NCI-H1105 treated with DMSO at 0.1 percent for 48 hours (cell line): Measurements from ENCODE around the gene SOX15.
A peak's percentile ranks its signal among the peaks of the same experiment; 100 is the strongest.

ENCODE experiments used
- DNase-seq: peaks from one replicate; lab custom pipeline; 2025; lab: John Stamatoyannopoulos, UW

The SOX15 gene

DNA sequence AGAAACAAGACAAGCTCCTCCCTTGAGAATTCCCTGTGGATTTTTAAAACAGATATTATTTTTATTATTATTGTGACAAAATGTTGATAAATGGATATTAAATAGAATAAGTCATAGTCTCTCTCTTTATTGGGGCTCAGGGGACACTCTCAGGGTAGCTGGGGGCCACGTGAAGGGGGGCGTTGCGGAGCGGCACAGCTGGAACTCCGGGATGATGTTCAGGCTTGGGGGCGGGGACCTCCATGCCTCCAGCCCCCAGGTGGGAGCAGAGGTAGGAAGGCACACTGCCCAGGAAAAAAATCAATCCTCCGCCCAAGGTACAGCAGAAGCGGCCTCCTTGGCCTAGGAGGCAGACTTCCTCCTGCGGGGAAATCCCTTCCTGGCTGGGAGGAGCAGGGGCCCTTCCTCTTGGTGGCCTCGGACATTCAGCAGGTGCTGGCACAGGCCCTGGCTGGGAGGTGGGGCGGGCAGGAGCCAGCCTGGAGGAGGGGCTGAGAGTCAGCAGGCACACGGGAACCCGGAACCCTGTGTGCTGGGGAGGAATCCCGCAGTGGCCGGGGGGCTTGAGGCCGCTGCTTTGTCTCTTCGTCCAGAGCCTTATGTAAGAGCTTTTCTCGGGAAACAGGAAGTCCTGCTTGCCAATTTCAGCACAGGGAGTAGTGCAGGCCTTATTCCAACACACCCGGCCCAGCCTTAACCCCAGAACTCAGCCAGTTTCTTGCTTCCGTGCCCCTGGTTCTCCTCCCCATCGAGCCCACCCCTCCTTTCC lies 31.9 kb downstream of the SOX15 start:
- peak; percentile 83 for DNase-seq

DNA sequence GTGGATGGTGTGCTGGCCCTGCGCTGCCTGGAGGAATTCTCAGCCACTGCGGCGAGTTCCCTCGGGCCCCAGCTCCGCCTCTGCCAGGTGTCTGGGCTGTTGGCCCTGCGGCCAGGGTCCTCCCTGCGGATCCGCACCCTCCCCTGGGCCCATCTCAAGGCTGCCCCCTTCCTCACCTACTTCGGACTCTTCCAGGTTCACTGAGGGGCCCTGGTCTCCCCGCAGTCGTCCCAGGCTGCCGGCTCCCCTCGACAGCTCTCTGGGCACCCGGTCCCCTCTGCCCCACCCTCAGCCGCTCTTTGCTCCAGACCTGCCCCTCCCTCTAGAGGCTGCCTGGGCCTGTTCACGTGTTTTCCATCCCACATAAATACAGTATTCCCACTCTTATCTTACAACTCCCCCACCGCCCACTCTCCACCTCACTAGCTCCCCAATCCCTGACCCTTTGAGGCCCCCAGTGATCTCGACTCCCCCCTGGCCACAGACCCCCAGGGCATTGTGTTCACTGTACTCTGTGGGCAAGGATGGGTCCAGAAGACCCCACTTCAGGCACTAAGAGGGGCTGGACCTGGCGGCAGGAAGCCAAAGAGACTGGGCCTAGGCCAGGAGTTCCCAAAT lies 32.6 kb downstream of the SOX15 start:
- DNase-seq: no peak

DNA sequence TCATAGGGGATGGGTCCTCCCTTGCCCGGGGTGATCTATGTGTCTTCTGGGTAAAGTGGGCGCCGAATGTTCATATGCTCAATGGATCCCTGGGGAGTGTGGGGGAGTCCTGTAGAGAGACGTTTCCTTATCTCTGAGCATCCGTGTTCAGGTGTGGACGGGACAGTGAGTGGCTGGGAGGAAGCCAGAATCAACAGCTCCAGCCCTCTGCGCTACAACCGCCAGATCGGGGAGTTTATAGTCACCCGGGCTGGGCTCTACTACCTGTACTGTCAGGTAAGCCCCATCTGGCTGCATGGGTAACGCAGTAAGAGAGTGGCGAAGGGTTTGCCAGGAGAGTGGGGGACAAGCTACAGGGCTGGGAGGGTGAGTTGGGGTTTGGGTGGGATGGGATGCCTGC lies 33.3 kb downstream of the SOX15 start:
- no peak for DNase-seq

DNA sequence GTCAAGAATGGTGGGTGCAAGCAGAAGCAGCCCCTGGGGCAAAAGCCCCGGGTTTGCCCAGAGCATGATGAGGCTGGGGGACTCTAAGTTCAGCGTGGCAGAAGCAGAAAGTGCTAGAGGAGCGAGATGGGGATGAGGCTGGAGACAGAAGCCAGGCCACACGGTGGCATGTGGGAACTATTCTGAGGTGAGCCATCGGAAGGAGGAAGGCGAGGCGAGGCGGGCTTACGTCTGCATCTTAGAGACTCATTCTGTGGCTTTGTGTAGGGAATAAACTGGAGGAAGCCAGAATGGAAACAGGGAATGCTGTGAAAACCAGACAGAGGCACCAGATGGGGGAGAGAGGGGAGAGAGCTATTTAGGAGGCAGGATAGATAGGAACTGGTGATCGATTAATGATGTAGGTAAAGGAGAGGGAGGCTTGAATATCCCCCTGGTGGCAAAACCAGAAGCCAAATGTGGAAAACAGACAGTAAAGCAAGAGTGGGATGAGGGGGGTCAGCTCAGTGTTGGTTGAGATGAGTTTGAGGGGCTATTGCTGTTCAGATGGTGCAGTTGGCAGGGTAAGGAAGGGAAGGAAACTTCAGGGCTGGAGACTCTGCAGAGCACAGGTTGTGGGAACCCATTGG lies 34.5 kb downstream of the SOX15 start:
- no peak for DNase-seq

DNA sequence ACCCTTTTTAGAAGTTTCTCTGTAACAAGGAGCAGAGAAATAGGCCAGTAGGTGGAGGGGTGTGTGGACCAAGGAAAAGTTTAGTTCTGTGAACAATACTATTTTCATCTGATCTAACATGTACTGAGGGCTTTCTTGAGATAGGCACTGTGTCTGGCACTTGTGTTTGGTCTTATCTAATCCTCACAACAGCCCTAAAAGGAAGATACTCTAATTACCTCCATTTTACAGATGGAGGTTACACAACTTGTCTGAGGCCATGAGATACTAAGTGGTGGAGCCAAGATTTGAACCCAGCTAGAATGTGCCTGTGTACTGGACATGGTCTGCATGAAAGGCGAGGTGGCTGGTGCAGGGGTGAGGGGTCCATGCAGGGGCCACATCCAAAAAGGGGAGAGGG lies 36.5 kb downstream of the SOX15 start:
- DNase-seq: no peak

DNA sequence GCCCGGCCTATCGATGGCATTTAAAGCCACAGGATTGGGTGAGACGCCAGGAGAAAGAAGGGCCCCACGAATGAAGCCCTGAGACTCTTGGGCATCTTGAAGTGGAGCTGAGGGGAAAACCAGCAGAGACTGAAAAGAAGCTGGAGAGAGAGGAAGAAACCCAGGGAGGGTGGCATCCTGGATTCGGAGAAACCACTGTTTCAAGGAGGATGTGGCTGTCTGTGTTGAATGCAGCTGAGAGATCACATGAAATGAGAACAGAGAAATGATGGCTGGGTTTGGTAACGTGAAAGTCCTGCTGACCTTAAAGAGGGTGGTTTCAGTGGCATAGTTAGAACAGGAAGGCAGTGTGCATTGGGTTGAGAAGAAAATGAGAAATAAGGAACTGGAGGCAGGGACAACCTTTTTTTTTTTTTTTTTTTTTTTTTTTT lies 37.3 kb downstream of the SOX15 start:
- no peak for DNase-seq

DNA sequence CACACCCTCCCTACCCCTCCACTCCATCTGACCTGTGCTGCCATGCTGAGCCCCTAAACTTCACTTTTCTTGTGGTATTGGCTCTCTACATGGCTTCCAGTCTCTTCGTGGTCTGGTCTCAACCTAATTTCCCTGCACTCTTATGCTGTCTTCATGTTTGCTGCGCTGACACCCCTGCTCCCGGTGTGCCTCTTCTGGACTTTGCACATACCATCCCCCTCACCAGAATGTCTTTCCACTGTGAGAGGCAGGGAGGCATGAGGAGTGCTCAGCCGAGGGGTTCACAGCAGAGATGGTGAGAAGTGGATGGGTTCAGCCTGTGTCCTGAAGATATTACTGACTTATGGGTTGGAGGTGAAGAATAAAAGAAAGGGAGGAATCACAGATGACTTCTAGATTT lies 38.5 kb downstream of the SOX15 start:
- no peak for DNase-seq

DNA sequence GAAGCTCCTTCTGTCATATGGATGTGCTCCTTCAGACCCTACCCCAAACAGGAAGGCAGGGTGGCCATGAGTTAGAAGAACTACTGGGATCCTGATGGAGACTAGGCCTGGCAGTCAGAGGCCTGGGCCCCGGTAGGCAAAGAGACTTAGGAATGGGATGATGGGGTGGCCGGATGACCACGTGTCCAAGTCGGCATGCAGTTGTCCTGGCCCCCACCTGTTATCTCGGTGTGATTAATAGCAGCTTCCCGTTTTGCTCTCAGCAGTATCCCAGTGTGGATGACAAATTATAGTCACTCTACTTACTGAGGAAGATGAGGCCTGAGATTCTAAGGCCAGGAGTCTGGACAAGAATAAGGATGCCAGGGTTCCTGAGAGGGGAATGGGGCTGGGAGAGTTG lies 39.5 kb downstream of the SOX15 start:
- DNase-seq: no peak

DNA sequence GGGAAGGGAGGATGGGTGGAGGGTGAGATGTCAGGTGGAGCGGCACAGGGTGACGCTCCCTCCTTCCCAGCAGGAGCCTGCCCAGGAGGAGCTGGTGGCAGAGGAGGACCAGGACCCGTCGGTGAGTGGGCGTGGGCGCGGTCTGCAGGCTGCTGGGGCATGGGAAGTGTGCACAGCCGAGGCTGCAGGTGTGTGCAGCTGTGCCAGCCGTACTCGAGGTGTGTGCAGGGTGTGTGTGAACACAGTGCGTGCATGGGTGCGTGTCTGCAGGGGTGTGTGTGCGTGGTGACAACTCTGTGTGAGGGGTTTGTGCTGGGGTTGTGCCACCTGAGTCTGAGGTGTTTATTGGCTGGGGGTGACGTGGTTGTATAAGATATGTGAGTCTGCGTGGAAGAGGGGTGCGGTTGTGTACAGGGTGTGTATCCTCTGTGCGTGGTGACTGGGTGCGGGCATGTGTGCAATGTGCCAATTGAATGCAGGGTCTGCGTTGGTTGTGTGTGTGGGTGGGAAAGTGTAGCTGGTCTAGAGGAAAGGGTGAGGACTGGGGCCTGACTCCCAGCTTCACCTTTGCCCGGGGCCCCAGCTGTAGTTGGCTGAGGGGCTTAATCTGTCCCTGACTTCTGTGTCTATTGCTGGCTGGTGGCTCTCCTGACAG lies 40.4 kb downstream of the SOX15 start:
- DNase-seq: no peak

DNA sequence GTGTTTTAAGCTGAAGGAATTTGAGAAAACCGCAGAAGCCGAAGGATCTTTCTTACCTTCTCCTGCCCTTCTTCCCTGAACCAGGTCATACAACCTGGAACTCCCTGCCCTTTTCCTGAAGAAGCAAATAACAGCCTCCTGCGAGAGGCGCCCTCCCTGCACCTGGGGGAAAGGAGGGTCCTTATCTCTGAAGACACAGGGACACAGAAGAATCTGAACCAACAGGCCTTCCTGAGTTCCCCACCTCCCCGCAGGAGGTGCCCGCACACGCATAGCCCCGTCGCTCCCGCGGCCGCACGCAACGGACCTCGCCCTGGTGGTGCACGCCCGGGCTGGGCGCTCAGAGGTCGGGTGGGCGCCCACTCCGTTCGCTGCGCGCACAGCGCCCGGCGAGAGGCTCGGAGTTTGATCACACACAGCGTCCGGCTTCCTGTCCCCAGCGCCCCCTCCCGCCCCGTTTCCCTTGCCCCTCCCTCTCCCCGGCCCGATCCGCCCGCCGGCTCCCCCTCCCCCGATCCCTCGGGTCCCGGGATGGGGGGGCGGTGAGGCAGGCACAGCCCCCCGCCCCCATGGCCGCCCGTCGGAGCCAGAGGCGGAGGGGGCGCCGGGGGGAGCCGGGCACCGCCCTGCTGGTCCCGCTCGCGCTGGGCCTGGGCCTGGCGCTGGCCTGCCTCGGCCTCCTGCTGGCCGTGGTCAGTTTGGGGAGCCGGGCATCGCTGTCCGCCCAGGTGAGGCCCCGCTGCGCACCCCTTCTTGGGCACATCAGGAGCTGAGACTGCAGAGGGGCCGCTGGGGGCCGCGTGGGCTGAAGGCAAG lies 41.1 kb downstream of the SOX15 start, which contains the start of gene TNFSF12:
TSS of gene TNFSF12 (plus strand) at position 474 of the 816 bp plus-strand sequence. CDS start at position 570, 96 bp downstream.
- DNase-seq: no peak

DNA sequence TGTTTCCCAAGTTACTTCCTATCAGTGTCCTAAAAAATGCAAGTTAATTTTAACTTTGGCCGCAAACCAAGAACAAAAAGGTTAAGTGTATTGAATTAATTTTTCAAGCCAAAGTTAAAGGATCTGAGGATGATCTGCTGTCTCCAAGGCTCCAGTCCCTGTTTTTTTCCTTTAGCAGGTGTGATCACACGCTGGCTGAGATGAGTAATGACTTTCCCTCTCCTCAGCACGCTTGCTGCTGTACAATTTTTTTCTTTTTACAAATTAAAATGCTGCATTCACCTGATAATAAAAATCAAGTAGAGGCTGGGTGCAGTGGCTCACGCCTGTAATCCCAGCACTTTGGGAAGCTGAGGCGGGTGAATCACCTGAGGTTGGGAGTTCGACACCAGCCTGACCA lies 45.0 kb downstream of the SOX15 start:
- no peak for DNase-seq

DNA sequence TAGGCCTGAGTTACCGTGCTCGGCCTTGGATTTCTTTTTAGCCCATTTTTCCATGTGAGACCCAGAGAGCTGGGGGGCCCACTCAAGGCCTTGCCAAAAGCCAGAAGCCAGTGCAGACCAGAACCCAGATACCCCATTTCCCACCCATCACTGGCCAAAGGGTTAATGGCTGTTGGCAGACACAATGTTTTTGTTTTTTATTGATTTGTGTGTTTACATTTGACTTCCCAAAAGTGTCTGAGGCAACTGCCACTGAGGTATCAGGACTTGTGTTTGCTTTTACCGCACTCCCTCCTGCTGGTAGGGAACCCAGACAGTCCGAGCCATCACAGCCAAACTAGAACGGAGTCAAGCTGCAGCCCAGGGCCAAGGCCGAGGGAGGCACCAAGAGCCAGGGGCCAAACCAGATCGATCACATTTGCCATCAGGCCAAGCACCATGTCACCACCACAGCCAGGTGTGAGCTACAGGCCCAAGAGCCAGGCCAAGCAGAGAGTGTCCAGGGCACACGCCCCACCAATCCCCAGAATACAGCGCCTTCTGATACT lies 48.7 kb downstream of the SOX15 start:
- no peak for DNase-seq

DNA sequence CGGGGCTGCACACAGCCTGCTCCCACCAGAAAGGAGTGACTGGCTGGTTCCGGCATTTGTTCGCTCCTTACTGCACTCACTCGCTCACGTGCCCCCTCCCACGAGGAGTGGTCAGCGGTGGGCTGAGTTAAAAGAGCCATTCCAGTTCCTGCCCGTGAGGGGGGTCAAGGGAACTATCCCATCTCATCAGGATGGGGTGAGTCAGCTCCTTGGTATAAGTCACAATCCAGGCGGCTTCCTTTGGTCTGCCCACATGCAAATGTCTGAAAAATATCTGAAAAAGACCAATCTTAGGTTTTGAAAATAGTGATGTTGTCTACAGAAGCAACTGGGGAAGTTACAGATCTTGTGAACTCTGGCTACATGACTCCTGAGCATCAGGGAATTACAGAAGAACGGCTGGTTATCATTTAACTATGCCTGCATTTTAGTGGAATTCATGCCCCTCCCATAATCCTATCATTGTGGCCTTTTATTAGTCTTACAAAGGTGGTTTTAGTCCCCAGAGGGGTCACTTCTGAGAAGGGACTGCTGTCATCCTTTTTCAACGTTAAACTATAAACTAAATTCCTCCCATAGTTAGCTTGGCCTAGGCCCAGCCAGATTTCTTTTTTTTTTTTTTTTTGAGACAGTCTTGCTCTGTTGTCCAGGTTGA lies 50.9 kb downstream of the SOX15 start:
- no peak for DNase-seq
